HG02884 (cell line): ENCODE results near the gene FBXW12.
"Not testable (repeated sequence)": the region's sequence is repeated elsewhere in the genome, so short reads cannot be mapped to it uniquely, and the experiment has no call there.

Experiments
- ATAC-seq: cut with Tn5 transposase; IDR thresholded peaks from one replicate; pipeline ENCODE4 v1.9.1; 2021; ENCODE audit warnings: mild to moderate bottlenecking, moderate library complexity; ENCODE audit not compliant: unreplicated experiment

Gene FBXW12, protein sequence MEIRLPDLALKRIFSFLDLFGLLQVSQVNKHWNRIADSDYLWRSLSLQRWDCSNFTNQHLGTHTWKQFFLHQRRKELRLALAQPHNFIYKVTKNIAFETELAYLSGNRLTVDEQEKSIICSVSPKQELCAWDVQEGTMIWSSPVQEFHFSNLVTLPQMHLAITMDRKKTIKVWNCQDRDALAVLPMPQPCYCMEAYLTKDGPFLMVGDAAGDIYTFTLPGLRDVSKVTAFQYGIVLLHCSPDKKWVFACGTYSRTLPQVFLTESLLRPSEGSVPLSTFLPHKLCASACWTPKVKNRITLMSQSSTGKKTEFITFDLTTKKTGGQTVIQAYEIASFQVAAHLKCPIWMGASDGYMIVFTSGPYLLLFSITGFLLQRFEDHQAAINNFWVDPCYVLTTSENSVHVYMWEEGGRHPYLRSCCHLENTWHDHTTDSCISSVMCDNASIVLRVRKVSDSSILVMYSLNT

GRCh38 chr3:48371651-48372376 lies at the start of gene FBXW12:
Gene FBXW12 (plus strand): TSS chr3:48372219. CDS start chr3:48372768, 549 bp downstream.
- no peak for ATAC-seq

- not testable (repeated sequence) for ATAC-seq
Observed at GRCh38 chr3:48331706-48332435, 40.1 kb upstream of the FBXW12 start.

GRCh38 chr3:48333346-48334245 lies 38.4 kb upstream of the FBXW12 start, which contains the start of gene SPINK8:
Gene SPINK8 (minus strand): TSS chr3:48333661. CDS start chr3:48328341, 5,320 bp downstream.
- ATAC-seq = not testable (repeated sequence)

DNA sequence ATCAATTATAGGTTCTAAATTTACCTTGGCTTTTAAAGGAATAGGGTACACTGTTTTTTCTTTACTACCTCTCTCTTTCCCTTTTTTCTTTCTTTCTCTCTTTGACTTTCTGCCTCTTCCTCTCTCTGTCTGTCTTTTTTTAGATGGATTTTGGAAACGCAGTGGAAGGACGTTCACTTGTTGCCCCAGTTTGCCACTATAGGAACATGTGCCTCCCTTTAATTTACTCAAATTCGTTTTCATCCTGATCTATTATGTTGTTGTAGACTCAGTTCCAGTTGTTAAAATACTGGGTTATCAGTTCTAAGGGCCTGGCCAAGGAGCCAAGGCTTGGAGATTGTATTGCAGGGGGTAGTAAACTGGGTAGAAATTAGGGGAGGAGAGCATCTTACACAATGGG lies 37.4 kb upstream of the FBXW12 start:
- ATAC-seq = no peak

GRCh38 chr3:48335286-48335685 lies 36.7 kb upstream of the FBXW12 start:
- ATAC-seq = not testable (repeated sequence)

DNA sequence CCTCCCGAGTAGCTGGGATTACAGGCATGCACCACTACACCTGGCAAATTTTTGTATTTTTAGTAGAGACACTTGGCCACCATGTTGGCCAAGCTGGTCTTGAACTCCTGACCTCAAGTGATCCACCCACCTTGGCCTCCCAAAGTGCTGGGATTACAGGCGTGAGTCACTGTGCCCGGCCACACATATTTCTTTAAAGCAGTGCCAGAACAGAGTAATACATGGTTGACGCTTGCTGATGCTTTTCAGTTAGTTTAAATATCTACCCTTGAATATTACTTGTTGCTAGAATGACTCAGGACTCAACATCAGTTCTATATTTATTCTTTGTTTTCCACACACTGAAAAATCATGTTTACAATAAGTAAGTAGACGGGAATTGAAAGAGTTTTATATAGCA lies 34.5 kb upstream of the FBXW12 start:
- not testable (repeated sequence) for ATAC-seq

GRCh38 chr3:48338635-48339034 lies 33.4 kb upstream of the FBXW12 start:
- no peak for ATAC-seq

DNA sequence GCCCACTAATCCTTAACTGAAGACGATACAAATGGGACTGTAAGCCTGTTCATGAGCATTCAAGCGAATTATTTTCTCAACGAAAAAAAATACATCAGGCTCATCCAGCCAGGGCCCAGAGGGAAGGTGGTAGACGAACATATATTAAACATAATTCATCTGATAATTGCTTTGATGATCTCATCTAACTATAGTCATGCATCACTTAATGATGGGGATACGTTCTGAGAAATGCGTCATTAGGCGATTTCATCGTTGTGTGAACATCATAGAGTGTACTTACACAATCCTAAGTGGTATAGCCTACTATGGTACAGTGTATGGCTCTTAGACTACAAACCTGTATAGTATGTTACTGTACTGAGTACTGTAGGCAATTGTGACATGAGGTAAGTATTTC lies 28.6 kb upstream of the FBXW12 start:
- ATAC-seq = no peak

GRCh38 chr3:48344867-48345507 lies 27.0 kb upstream of the FBXW12 start:
- no peak for ATAC-seq

DNA sequence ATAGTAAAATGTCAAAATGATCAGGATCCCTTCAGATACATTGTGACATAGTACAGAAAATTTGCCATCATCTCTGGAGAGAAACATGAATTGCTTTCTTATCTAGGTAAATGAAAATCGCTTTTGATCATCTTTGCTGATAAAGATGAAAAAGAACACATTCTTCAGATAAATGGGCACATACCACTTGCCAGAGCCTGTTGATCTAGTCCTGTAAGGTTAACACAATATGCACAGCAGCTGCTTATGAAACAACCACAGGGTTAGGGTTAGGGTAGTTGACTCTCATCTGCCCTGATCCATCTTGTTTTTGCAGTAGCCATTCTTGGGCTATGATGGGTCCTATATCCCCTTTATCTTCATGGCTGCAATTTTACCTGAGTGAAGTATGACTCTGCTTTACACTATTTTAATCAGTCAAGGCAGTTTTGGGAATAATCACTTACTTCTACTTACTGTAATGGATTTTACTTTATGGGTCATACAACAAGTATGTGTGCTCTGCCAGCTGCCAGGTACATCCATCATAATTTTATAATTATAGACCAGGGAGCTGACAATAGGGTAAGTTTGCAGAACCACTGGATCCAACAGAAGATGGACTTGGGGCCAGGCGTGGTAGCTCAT lies 26.0 kb upstream of the FBXW12 start:
- ATAC-seq = no peak

- ATAC-seq = no peak
Observed at GRCh38 chr3:48347500-48347899, 24.5 kb upstream of the FBXW12 start.

GRCh38 chr3:48352546-48352945 lies 19.5 kb upstream of the FBXW12 start:
- ATAC-seq = no peak

- no peak for ATAC-seq
Observed at GRCh38 chr3:48353987-48354386, 18.0 kb upstream of the FBXW12 start.

DNA sequence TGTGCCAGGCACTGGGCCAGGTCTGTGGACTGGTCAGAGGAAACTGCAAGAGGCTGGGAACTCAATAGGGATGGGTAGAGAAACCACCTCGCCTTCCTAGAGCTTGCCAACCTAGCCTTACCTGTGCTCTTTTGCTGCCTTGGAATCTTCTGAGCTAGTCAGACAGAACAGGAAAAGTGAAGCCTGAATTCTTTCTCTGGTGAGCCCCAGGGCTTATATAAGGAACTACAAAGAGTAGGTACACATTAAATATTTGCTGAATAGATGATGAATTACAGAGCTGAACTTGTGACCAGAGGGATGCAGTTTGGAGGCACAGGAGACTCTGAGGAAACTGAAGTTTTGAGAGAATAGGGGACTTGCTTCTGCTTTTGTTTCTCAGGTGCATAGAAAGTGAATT lies 15.6 kb upstream of the FBXW12 start:
- no peak for ATAC-seq

- no peak for ATAC-seq
Observed at GRCh38 chr3:48361928-48362327, 10.1 kb upstream of the FBXW12 start.

- no peak for ATAC-seq
Observed at GRCh38 chr3:48364840-48365239, 7.2 kb upstream of the FBXW12 start.

GRCh38 chr3:48367201-48367600 lies 4.8 kb upstream of the FBXW12 start:
- ATAC-seq = no peak

DNA sequence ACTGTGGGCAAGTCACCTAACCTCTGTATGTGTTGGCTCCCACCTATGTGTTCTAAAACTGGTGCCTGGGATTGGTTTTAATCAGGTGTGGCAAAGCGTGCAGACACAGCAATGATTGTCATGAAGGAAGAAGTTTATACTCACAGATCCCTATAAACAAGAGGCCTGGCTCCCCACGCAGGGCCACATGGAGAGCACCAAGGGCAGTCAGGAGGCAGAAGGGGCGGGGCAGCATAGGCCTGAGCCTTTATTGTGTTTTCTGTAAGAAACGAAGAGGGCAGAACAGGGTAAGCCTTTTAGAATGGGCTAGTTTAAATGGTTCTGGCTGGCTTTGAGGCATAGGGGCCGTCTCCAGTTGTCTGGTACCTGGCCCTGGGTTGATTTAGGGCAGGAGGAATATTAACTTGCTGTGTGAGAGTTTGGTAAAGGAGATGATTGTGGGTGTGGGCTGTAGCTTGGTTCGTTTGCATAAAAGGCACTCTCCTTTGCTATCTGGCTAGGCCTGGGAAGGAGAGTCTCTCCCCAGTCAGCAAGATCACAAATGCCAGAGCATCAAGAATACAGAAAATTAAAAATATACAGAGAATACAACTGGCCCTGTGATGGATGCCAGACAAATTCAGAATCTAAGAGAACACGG lies 2.2 kb upstream of the FBXW12 start:
- no peak for ATAC-seq

GRCh38 chr3:48370333-48370713 lies 1.7 kb upstream of the FBXW12 start:
- ATAC-seq = no peak
